ENCODE data around the gene ICE2.

ICE2 gene

GRCh38 chr15:60399246-60399915, 79.6 kb downstream of the ICE2 start:
- H3K27me3 Mint-ChIP-seq = no peaks in the 10 kb centered on the region
- DNase-seq (ENCODE audit: low spot score in 2 of 2) = no peak
- H3K4me3 Mint-ChIP-seq = peak overlapping the region; percentile 80
- H3K9me3 Mint-ChIP-seq = no peaks in the 10 kb centered on the region
- ATAC-seq (ENCODE audit: low read depth) = no peak
- H3K27ac Mint-ChIP-seq = peak overlapping the region; percentile 95
- H3K36me3 Mint-ChIP-seq = no peaks in the 10 kb centered on the region
- peaks cover 21% of the 10 kb centered on the region for H3K4me1 Mint-ChIP-seq

- peak within 1 kb of the TSS; percentile 95 for H3K27ac Mint-ChIP-seq
- H3K9me3 Mint-ChIP-seq = no peaks in the 10 kb centered on the region
- no peaks in the 10 kb centered on the region for H3K27me3 Mint-ChIP-seq
- H3K4me1 Mint-ChIP-seq = peaks cover 31% of the 10 kb centered on the region
- ATAC-seq (ENCODE audit: low read depth) (peak; percentile 77), DNase-seq (ENCODE audit: low spot score in 2 of 2) (peak; percentile 61 to 68)
- H3K4me3 Mint-ChIP-seq = peak within 1 kb of the TSS; percentile 80
- H3K36me3 Mint-ChIP-seq = peaks cover 9% of the 10 kb centered on the region
These were observed 81.0 kb downstream of the ICE2 start, which contains the start of gene ANXA2 for GRCh38 chr15:60397772-60398445. Gene ANXA2 (minus strand): TSS chr15:60397986. CDS start chr15:60386075, 11,911 bp downstream.

- Mint-ChIP-seq H3K4me3 (peak overlapping the region; percentile 80), H3K9me3 (no peaks in the 10 kb centered on the region), H3K4me1 (peaks cover 31% of the 10 kb centered on the region), H3K36me3 (peaks cover 9% of the 10 kb centered on the region), H3K27me3 (no peaks in the 10 kb centered on the region), H3K27ac (peak overlapping the region; percentile 95)
- ATAC-seq (ENCODE audit: low read depth) = peak; percentile 54
- DNase-seq (ENCODE audit: low spot score in 2 of 2) = peak; percentile 31 to 39
These were observed 81.8 kb downstream of the ICE2 start for GRCh38 chr15:60396958-60397771.

- no peaks in the 10 kb centered on the region for H3K27me3 Mint-ChIP-seq
- H3K4me1 Mint-ChIP-seq = peaks cover 34% of the 10 kb centered on the region
- H3K27ac Mint-ChIP-seq = peak overlapping the region; percentile 95
These were observed 82.4 kb downstream of the ICE2 start for GRCh38 chr15:60396560-60396957.

GRCh38 chr15:60396100-60396499, 82.8 kb downstream of the ICE2 start:
- Mint-ChIP-seq H3K27me3 (no peaks in the 10 kb centered on the region), H3K4me1 (peaks cover 36% of the 10 kb centered on the region), H3K27ac (peak overlapping the region; percentile 52), H3K36me3 (peaks cover 9% of the 10 kb centered on the region), H3K4me3 (peak overlapping the region; percentile 80), H3K9me3 (no peaks in the 10 kb centered on the region)
- ATAC-seq (ENCODE audit: low read depth) = no peak
- DNase-seq (ENCODE audit: low spot score in 2 of 2) = no peak

More at GRCh38 chr15:60396560-60396957, 82.4 kb downstream of the ICE2 start:
- DNase-seq (ENCODE audit: low spot score in 2 of 2) (no peak), ATAC-seq (ENCODE audit: low read depth) (no peak)
- Mint-ChIP-seq H3K4me3 (peak overlapping the region; percentile 80), H3K9me3 (no peaks in the 10 kb centered on the region), H3K36me3 (peaks cover 9% of the 10 kb centered on the region)

GRCh38 chr15:60395276-60396011, 83.5 kb downstream of the ICE2 start:
- Mint-ChIP-seq H3K27me3 (no peaks in the 10 kb centered on the region), H3K4me1 (peaks cover 38% of the 10 kb centered on the region), H3K27ac (no peak overlapping the region), H3K36me3 (peaks cover 9% of the 10 kb centered on the region), H3K4me3 (no peak overlapping the region), H3K9me3 (no peaks in the 10 kb centered on the region)
- ATAC-seq (ENCODE audit: low read depth) (no peak), DNase-seq (ENCODE audit: low spot score in 2 of 2) (no peak)

GRCh38 chr15:60394689-60395097, 84.2 kb downstream of the ICE2 start:
- Mint-ChIP-seq H3K9me3 (no peaks in the 10 kb centered on the region), H3K27ac (peak overlapping the region; percentile 67), H3K4me3 (no peak overlapping the region), H3K27me3 (no peaks in the 10 kb centered on the region), H3K4me1 (peaks cover 44% of the 10 kb centered on the region), H3K36me3 (peaks cover 9% of the 10 kb centered on the region)
- no peak for ATAC-seq (ENCODE audit: low read depth)
- no peak for DNase-seq (ENCODE audit: low spot score in 2 of 2)

GRCh38 chr15:60392986-60393790, 85.8 kb downstream of the ICE2 start:
- Mint-ChIP-seq H3K9me3 (no peaks in the 10 kb centered on the region), H3K36me3 (peaks cover 11% of the 10 kb centered on the region), H3K4me3 (no peak overlapping the region), H3K27me3 (no peaks in the 10 kb centered on the region), H3K4me1 (peaks cover 39% of the 10 kb centered on the region), H3K27ac (peak overlapping the region; percentile 67)
- ATAC-seq (ENCODE audit: low read depth) (no peak), DNase-seq (ENCODE audit: low spot score in 2 of 2) (no peak)

GRCh38 chr15:60392601-60392985, 86.3 kb downstream of the ICE2 start:
- no peak for DNase-seq (ENCODE audit: low spot score in 2 of 2)
- Mint-ChIP-seq H3K4me1 (peaks cover 39% of the 10 kb centered on the region), H3K27ac (peak overlapping the region; percentile 67), H3K4me3 (no peak overlapping the region), H3K27me3 (no peaks in the 10 kb centered on the region), H3K9me3 (no peaks in the 10 kb centered on the region), H3K36me3 (peaks cover 11% of the 10 kb centered on the region)
- ATAC-seq (ENCODE audit: low read depth) = peak; percentile 22

GRCh38 chr15:60391722-60392315, 87.1 kb downstream of the ICE2 start:
- peaks cover 41% of the 10 kb centered on the region for H3K4me1 Mint-ChIP-seq
- DNase-seq (ENCODE audit: low spot score in 2 of 2) (no peak), ATAC-seq (ENCODE audit: low read depth) (no peak)
- peaks cover 11% of the 10 kb centered on the region for H3K36me3 Mint-ChIP-seq
- no peaks in the 10 kb centered on the region for H3K27me3 Mint-ChIP-seq
- no peak overlapping the region for H3K27ac Mint-ChIP-seq
- no peak overlapping the region for H3K4me3 Mint-ChIP-seq
- H3K9me3 Mint-ChIP-seq = no peaks in the 10 kb centered on the region

- no peaks in the 10 kb centered on the region for H3K9me3 Mint-ChIP-seq
- no peak for ATAC-seq (ENCODE audit: low read depth)
- no peaks in the 10 kb centered on the region for H3K27me3 Mint-ChIP-seq
- DNase-seq (ENCODE audit: low spot score in 2 of 2) = no peak
- peak overlapping the region; percentile 51 for H3K27ac Mint-ChIP-seq
- H3K4me1 Mint-ChIP-seq = peaks cover 33% of the 10 kb centered on the region
- peaks cover 11% of the 10 kb centered on the region for H3K36me3 Mint-ChIP-seq
- no peak overlapping the region for H3K4me3 Mint-ChIP-seq
These were observed 88.0 kb downstream of the ICE2 start for GRCh38 chr15:60390871-60391501.

- H3K4me3 Mint-ChIP-seq = no peak overlapping the region
- peaks cover 33% of the 10 kb centered on the region for H3K4me1 Mint-ChIP-seq
These were observed 88.7 kb downstream of the ICE2 start for GRCh38 chr15:60390231-60390630.

More at GRCh38 chr15:60390231-60390630, 88.7 kb downstream of the ICE2 start:
- Mint-ChIP-seq H3K27ac (no peak overlapping the region), H3K36me3 (peaks cover 11% of the 10 kb centered on the region), H3K27me3 (no peaks in the 10 kb centered on the region), H3K9me3 (no peaks in the 10 kb centered on the region)
- ATAC-seq (ENCODE audit: low read depth) (no peak), DNase-seq (ENCODE audit: low spot score in 2 of 2) (no peak)
